NT2/D1 (cell line): ENCODE results near the gene PKN3.

Experiments used
- YY1 ChIP-seq: IDR thresholded peaks from 2 replicates; pipeline ENCODE4 v1.6.1; 2011; ENCODE audit not compliant: insufficient read length, insufficient read depth
- ZNF274 ChIP-seq: IDR thresholded peaks from 2 replicates; pipeline ENCODE4 v1.6.1; 2011; ENCODE audit warnings: mild to moderate bottlenecking, low read depth, low read length

- TF ChIP-seq YY1, result no peak
- no peak for TF ChIP-seq ZNF274
These were observed 13.6 kb upstream of the PKN3 start, which contains the start of gene SET for GRCh38 chr9:128688501-128689292.
